Kidney tubule cell (primary cell): ENCODE data around the gene GRK5.

ENCODE experiments used
- DNase-seq: peaks from one replicate; pipeline ENCODE4 v3.0.0-alpha.2; 2018; ENCODE audit warnings: low spot score

GRK5 gene

DNA sequence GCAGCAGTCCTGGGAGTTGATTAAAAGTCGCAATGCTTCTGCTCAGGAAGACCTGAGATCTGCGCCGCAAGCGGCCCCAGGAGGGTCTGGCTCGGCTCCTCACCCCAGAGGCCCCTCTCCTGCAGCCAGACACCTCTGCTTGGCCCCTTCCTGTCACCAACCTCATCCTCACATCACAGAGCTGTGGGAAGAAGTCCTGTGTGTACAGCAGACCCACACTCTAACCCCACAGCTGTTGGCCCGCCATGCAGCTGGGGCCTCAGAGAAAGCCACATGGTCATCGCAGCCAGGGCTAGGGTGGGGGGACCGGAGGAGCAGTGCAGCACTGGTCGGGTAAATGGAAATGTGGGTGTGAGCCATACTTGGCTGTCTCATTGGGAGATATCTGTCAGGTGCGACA lies 237.5 kb downstream of the GRK5 start:
- DNase-seq, result no peak

- DNase-seq, result peak; percentile 76
Measured at GRCh38 chr10:119445311-119445934, 238.1 kb downstream of the GRK5 start.

GRCh38 chr10:119445935-119446317 lies 238.6 kb downstream of the GRK5 start:
- no peak for DNase-seq

GRCh38 chr10:119446441-119447277 lies 239.3 kb downstream of the GRK5 start:
- DNase-seq, result no peak

DNA sequence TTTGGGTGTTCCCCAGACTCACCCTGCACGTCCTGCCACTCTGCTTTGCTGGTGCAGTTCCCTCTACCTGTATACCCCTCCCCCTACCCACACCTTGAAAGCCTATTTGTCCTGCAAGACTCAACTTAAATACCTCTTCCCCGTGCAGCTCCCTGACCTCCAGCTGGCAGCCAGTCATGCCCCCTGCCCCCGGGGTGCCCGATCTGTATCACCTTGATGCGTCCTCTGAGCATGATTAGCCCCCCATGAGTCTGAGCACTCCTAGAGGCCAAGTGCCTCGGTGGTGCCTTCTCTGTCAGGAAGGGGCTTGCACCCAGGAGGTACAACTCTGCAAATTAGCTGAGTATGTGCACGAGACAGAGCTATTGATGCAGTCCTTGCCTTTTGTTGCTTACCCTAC lies 240.1 kb downstream of the GRK5 start:
- no peak for DNase-seq

DNA sequence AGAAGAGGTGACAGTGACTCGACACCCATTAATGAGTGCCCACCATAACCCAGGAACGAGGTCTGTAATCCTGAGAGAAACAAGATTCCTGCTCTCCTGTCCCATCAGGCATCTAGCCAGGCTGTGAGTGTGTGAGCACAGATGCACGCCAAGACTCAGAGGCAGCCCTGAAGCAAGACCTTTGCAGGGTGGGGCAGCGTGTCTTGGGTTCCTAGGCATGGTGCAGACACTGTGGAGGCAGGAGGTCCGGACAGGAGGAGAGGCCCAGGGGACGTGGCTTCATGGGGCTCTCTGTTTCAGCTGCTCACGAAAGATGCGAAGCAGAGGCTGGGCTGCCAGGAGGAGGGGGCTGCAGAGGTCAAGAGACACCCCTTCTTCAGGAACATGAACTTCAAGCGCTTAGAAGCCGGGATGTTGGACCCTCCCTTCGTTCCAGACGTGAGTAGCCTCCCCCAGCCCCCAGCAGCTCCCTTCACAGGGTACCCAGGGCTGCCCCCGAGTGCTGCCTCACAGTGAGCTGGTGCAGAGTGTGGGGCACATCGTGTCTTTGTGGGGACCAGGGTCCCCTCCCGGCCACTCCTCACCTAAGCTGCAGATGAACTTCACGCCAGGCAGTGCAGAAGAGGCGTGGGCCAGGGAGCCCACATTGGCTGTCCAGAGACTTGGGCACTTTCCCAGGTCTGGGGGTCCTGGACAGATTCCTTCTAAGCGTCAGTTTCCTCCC lies 240.6 kb downstream of the GRK5 start:
- DNase-seq, result no peak

GRCh38 chr10:119448628-119449584 lies 241.5 kb downstream of the GRK5 start:
- DNase-seq, result no peak

DNA sequence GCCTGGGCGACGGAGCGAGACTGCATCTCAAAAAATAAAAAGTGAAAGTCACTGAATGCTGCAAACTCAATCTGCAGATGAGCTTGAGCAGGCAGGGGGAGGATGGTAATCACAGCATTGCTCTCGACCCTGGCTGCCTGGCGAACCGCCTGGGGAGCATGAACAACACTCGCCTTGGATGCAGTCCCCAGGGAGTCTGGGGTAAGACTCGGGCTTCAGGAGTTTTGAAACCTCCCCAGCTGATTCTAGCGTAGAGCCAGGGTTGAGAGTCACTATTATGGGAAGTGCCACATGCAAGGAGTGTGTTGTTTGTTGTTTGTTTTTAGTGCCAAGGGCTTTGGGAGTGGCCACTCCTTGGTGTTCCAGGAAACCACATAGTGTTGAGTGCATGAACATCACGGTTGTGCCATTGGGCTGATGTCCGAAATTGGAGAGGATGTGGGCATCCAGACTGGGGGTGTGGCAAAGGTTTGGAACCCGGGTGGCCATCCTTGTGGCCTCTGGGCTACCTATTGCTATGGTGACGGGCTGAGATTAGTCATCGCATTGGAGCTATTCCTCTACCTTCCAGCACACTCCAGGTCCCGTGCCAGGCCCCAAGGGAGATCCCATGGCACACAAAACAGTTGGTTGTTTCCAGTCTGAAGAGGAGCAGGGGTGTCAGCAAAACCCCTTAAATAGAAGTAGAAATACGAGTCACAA lies 242.5 kb downstream of the GRK5 start:
- peak; percentile 58 for DNase-seq

- peak; percentile 26 for DNase-seq
Measured at GRCh38 chr10:119450606-119451299, 243.4 kb downstream of the GRK5 start.

GRCh38 chr10:119451300-119451896 lies 244.0 kb downstream of the GRK5 start:
- DNase-seq, result no peak

DNA sequence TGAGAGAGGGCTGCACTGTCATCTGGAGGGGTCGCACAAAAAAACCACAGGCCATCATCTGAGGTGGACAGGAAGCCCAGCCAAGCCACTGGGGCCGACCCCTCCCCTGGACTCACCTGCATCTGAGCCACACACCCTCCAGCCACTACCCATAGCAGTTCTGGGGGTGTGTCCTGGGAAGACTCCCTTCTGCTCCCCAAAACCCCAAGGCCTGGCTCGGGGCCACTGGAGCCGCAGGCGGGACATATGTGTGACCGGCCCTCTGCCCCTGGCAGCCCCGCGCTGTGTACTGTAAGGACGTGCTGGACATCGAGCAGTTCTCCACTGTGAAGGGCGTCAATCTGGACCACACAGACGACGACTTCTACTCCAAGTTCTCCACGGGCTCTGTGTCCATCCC lies 245.0 kb downstream of the GRK5 start:
- no peak for DNase-seq

- no peak for DNase-seq
Measured at GRCh38 chr10:119453313-119453712, 245.9 kb downstream of the GRK5 start.

- no peak for DNase-seq
Measured at GRCh38 chr10:119454316-119454715, 246.9 kb downstream of the GRK5 start.

GRCh38 chr10:119454990-119455389 lies 247.6 kb downstream of the GRK5 start:
- DNase-seq, result no peak

DNA sequence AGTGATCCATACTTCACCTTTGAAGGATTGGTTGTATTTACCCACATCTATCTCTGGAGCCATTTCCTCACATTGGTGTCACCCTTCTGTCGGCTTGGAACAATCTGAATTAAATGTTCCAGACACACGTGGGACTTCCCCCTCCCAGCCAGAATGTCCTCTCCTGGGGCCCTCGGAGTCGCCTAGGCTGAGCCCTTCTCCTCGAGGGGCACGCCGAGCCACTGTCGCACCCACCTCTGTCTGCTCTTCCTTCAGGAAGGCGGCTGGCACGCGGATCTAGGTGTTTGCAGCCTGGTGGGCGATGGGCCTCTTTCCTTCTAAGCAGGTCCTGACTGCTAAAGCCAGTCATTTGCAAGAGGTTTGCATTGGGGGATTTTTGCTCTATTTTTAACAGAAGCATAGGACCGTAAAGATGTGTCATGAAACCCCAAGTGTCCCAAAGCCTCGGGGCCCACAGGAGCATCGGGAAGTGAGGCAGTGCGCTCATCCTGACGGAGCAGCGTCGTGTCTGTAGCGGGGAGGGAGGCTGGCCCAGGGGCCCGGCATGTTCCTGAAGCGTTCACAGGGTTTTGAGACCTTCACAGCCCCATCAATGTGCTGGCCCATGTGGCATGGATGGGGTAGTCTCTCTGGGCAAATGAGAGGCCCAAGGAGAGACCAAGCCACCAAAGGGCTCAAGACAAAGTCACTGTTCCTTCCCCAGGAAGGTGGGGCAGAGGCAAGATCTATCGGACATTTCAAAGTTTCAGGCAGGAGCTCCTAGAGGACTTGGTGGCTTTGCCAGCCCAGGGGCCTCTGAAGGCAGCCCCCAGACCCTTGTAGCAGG lies 248.5 kb downstream of the GRK5 start:
- no peak for DNase-seq

DNA sequence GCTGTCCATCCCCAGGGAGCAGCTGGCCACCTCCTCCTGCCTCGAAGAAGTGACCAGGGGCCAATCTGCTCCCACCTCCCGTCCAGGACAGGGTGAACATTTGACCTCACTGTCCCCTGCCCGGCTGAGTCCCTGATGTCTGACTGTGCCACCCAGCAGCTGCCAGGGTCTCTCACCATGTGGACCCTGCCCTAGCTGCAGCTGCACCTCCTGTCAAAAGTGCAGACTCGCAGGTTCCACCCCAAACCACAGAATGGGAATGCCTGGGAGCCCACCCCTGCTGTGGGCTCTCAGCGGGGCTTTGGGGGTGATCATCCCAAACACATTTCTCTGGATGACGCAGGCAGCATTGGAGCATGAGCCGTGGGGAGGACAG lies 249.1 kb downstream of the GRK5 start:
- no peak for DNase-seq

GRCh38 chr10:119457966-119458766 lies 250.8 kb downstream of the GRK5 start:
- no peak for DNase-seq

DNA sequence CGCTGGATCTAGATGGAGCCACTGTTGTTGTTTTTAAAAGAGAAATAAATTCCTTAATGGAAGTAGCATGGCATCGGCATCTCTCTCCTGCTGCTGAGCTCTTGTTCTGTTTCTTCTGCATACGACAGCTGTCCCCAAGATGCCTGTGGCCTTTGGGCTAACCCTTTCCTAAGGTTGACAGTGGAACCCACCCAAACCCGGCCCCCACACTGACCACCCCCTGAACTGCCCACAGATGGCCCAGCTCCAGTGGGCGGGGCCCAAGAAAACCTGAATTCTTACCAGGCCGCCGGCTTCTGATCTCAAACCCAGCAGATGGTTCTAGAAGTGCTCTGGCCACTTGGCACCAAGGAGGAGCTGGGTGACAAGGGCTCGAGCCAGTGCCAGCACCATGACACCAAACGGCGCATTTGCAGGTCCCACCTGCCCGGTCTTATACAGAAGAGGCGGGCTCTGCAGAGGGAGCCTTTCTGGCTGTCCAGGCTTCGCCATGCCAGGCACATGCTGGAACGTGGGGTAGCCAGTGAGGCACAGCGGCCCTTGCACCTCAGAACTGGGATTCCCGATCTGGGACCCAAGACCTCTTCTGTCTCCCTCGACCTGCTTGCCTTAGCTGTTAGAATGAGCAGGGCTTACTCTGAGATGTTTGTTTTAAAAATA lies 252.4 kb downstream of the GRK5 start:
- no peak for DNase-seq
